ENCODE data around the gene LOXHD1.

DNA sequence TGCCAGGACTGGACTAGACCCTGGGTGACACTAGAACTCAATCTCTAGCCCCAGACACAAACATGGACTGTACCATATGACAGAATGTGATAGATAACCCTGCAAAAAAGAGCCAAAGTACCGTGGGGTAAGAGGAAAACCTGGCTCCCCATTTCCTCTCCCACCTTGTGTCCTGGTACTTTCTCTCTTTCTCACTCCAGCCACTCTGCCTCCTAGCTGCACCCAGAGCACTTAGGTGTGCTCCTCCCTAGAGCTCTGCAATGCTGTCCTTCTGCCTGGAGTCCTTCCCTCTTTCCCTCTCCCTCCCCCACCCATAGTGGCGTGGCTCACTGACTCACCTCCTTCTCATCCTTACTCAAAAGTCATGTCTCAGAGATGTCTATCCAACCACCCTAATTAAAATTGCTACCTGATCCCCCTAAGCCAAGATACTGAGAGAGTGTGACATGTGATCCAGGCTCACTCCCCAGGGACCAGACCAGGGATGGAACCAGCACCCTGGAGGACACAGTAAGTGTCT lies 171.3 kb downstream of the LOXHD1 start:
- no peak for TF ChIP-seq CTCF (IDR thresholded peaks at IDR 0.05; ENCODE audit: low read length)
- no peak for TF ChIP-seq EZH2 (IDR thresholded peaks at IDR 0.05; ENCODE audit: borderline replicate concordance, low read length)
